Mesendoderm (in vitro differentiated cells): ENCODE results near the gene GCLM.
"Not testable (repeated sequence)": the region's sequence is repeated elsewhere in the genome, so short reads cannot be mapped to it uniquely, and the experiment has no call there.

ENCODE experiments used
- DNase-seq: peaks from one replicate; pipeline ENCODE4 v3.0.0; 2013
- H2AK5ac ChIP-seq: 2 replicates; pipeline ENCODE4 v1.6.1; 2013; ENCODE audit warnings: low read length, inconsistent platforms
- H2BK120ac ChIP-seq: 2 replicates; pipeline ENCODE4 v1.6.1; 2013; ENCODE audit warnings: low read depth, mild to moderate bottlenecking, low read length, moderate library complexity, mixed read lengths
- H2BK15ac ChIP-seq: replicated peaks from 2 replicates; pipeline ENCODE4 v1.6.1; 2013; ENCODE audit warnings: low read depth, mild to moderate bottlenecking, moderate library complexity
- H2BK5ac ChIP-seq: 2 replicates; pipeline ENCODE4 v1.6.1; 2013; ENCODE audit warnings: low read length, inconsistent platforms
- H3K18ac ChIP-seq: 2 replicates; pipeline ENCODE4 v1.6.1; 2013; ENCODE audit warnings: mild to moderate bottlenecking, low read length, mixed read lengths
- H3K23ac ChIP-seq: one replicate; pipeline ENCODE4 v1.6.1; 2013; ENCODE audit warnings: low read length
- H3K27ac ChIP-seq: 2 replicates; pipeline ENCODE4 v1.5.1; 2013; ENCODE audit warnings: low read depth, mild to moderate bottlenecking, inconsistent platforms, low read length, moderate library complexity
- H3K27me3 ChIP-seq: 2 replicates; pipeline ENCODE4 v1.6.1; 2013; ENCODE audit warnings: low read length, control low read depth, mild to moderate bottlenecking, inconsistent platforms; ENCODE audit not compliant: insufficient read depth, poor library complexity
- H3K36me3 ChIP-seq: 2 replicates; pipeline ENCODE4 v1.6.1; 2013; ENCODE audit warnings: low read length, inconsistent platforms; ENCODE audit not compliant: control insufficient read depth, insufficient read depth
- H3K4ac ChIP-seq: one replicate; pipeline ENCODE4 v1.6.1; 2013; ENCODE audit warnings: low read depth, mild to moderate bottlenecking, low read length, moderate library complexity
- H3K4me1 ChIP-seq: 2 replicates; pipeline ENCODE4 v1.6.1; 2013; ENCODE audit warnings: low read depth, low read length, inconsistent platforms; ENCODE audit not compliant: control insufficient read depth
- H3K4me2 ChIP-seq: 2 replicates; pipeline ENCODE4 v1.6.1; 2013; ENCODE audit warnings: low read length
- H3K4me3 ChIP-seq: 2 replicates; pipeline ENCODE4 v1.5.1; 2013; ENCODE audit warnings: mild to moderate bottlenecking, low read length
- H3K56ac ChIP-seq: one replicate; pipeline ENCODE4 v1.6.1; 2013; ENCODE audit warnings: low read length
- H3K79me1 ChIP-seq: 2 replicates; pipeline ENCODE4 v1.6.1; 2013; ENCODE audit warnings: low read length, inconsistent platforms
- H3K79me2 ChIP-seq: 2 replicates; pipeline ENCODE4 v1.6.1; 2013; ENCODE audit warnings: mild to moderate bottlenecking, low read length; ENCODE audit not compliant: control insufficient read depth, insufficient read depth
- H3K9ac ChIP-seq: 2 replicates; pipeline ENCODE4 v1.6.1; 2013; ENCODE audit warnings: low read length, inconsistent platforms
- H4K5ac ChIP-seq: one replicate; pipeline ENCODE4 v1.6.1; 2013; ENCODE audit warnings: low read length
- H4K8ac ChIP-seq: one replicate; pipeline ENCODE4 v1.6.1; 2013; ENCODE audit warnings: low read depth, mild to moderate bottlenecking, control low read depth, low read length, moderate library complexity
- WGBS: extraction: QIAGEN DNeasy Blood & Tissue Kit; methylation state at CpG from one replicate; pipeline ENCODE4 v1.1.7; 2013; ENCODE audit warnings: low lambda C conversion rate, missing lambda C conversion rate; ENCODE audit not compliant: insufficient coverage; ENCODE audit errors: extremely low coverage; 5-methylcytosine and 5-hydroxymethylcytosine counted together

Gene GCLM

GRCh38 chr1:93874025-93874651, 35.1 kb downstream of the GCLM start:
- no peak overlapping the region for H4K5ac ChIP-seq
- H3K79me1 ChIP-seq, result peaks cover 13% of the 10 kb centered on the region
- H3K18ac ChIP-seq, result no peak overlapping the region
- H3K4me1 ChIP-seq, result peaks cover 3% of the 10 kb centered on the region
- peaks cover 28% of the 10 kb centered on the region for H3K79me2 ChIP-seq
- H2AK5ac ChIP-seq, result no peak overlapping the region
- no peak overlapping the region for H3K4me3 ChIP-seq
- peak; percentile 74 for DNase-seq
- H3K4ac ChIP-seq, result no peak overlapping the region
- H3K9ac ChIP-seq, result no peak overlapping the region
- no peak overlapping the region for H2BK15ac ChIP-seq
- H4K8ac ChIP-seq, result no peak overlapping the region
- H2BK120ac ChIP-seq, result no peak overlapping the region
- H3K36me3 ChIP-seq, result peaks cover 20% of the 10 kb centered on the region
- no peaks in the 10 kb centered on the region for H3K27me3 ChIP-seq
- no peak overlapping the region for H3K56ac ChIP-seq
- H3K23ac ChIP-seq, result no peak overlapping the region
- H3K27ac ChIP-seq, result no peak overlapping the region
- H3K4me2 ChIP-seq, result no peak overlapping the region
- no CpG with 5 or more reads among the region's 3 CpGs for WGBS
- no peak overlapping the region for H2BK5ac ChIP-seq

- DNase-seq, result no peak
- no peak overlapping the region for H4K8ac ChIP-seq
- no peak overlapping the region for H3K9ac ChIP-seq
- H3K27ac ChIP-seq, result no peak overlapping the region
- no peak overlapping the region for H3K23ac ChIP-seq
- H2BK15ac ChIP-seq, result no peak overlapping the region
- H4K5ac ChIP-seq, result no peak overlapping the region
- peaks cover 2% of the 10 kb centered on the region for H3K4me1 ChIP-seq
- no peak overlapping the region for H3K56ac ChIP-seq
- WGBS, result no CpG with 5 or more reads among the region's 4 CpGs
- H3K4me2 ChIP-seq, result no peak overlapping the region
- peaks cover 13% of the 10 kb centered on the region for H3K36me3 ChIP-seq
- no peak overlapping the region for H3K18ac ChIP-seq
- peaks cover 2% of the 10 kb centered on the region for H3K79me1 ChIP-seq
- no peak overlapping the region for H3K4me3 ChIP-seq
- no peak overlapping the region for H2AK5ac ChIP-seq
- H3K27me3 ChIP-seq, result no peaks in the 10 kb centered on the region
- H3K4ac ChIP-seq, result no peak overlapping the region
- H3K79me2 ChIP-seq, result peaks cover 3% of the 10 kb centered on the region
- no peak overlapping the region for H2BK120ac ChIP-seq
- no peak overlapping the region for H2BK5ac ChIP-seq
These were observed 37.9 kb downstream of the GCLM start for GRCh38 chr1:93871366-93871765.

- no CpG with 5 or more reads among the region's 5 CpGs for WGBS
- peaks cover 10% of the 10 kb centered on the region for H3K36me3 ChIP-seq
These were observed 39.6 kb downstream of the GCLM start for GRCh38 chr1:93869653-93870052.

GRCh38 chr1:93868492-93868891, 40.7 kb downstream of the GCLM start:
- not testable (repeated sequence) for DNase-seq, H3K79me1 ChIP-seq, H4K5ac ChIP-seq, H3K56ac ChIP-seq, H3K79me2 ChIP-seq, H3K18ac ChIP-seq, H3K4me3 ChIP-seq, H3K27me3 ChIP-seq, H2BK120ac ChIP-seq, H3K9ac ChIP-seq, H3K4ac ChIP-seq, H4K8ac ChIP-seq, H3K4me1 ChIP-seq, H3K4me2 ChIP-seq, H3K23ac ChIP-seq, H3K36me3 ChIP-seq, H2AK5ac ChIP-seq, H2BK5ac ChIP-seq, H2BK15ac ChIP-seq, H3K27ac ChIP-seq
- WGBS, result no CpG with 5 or more reads among the region's 1 CpG

More at GRCh38 chr1:93869653-93870052, 39.6 kb downstream of the GCLM start:
- Histone ChIP-seq H3K4me3 (no peak overlapping the region), H4K8ac (no peak overlapping the region), H3K4ac (no peak overlapping the region), H3K4me1 (no peaks in the 10 kb centered on the region), H3K23ac (no peak overlapping the region), H3K56ac (no peak overlapping the region), H2BK120ac (no peak overlapping the region), H3K79me1 (no peaks in the 10 kb centered on the region), H3K9ac (no peak overlapping the region), H3K27me3 (no peaks in the 10 kb centered on the region), H2AK5ac (no peak overlapping the region), H3K4me2 (no peak overlapping the region), H2BK5ac (no peak overlapping the region), H3K18ac (no peak overlapping the region), H2BK15ac (no peak overlapping the region), H3K79me2 (no peaks in the 10 kb centered on the region), H3K27ac (no peak overlapping the region), H4K5ac (no peak overlapping the region)
- DNase-seq, result no peak

GRCh38 chr1:93865253-93865652, 44.0 kb downstream of the GCLM start:
- no peak overlapping the region for H2AK5ac ChIP-seq
- H3K56ac ChIP-seq, result peak overlapping the region; percentile 18
- peaks cover 3% of the 10 kb centered on the region for H3K4me1 ChIP-seq
- H3K4me3 ChIP-seq, result no peak overlapping the region
- no peak overlapping the region for H4K8ac ChIP-seq
- no CpG with 5 or more reads among the region's 5 CpGs for WGBS
- H2BK15ac ChIP-seq, result no peak overlapping the region
- no peak overlapping the region for H2BK5ac ChIP-seq
- H3K23ac ChIP-seq, result no peak overlapping the region
- DNase-seq, result no peak
- no peak overlapping the region for H2BK120ac ChIP-seq
- no peak overlapping the region for H3K27ac ChIP-seq
- H3K79me1 ChIP-seq, result no peaks in the 10 kb centered on the region
- H3K27me3 ChIP-seq, result no peaks in the 10 kb centered on the region
- H3K79me2 ChIP-seq, result no peaks in the 10 kb centered on the region
- peaks cover 2% of the 10 kb centered on the region for H3K36me3 ChIP-seq
- no peak overlapping the region for H3K9ac ChIP-seq
- no peak overlapping the region for H4K5ac ChIP-seq
- no peak overlapping the region for H3K4me2 ChIP-seq
- H3K18ac ChIP-seq, result no peak overlapping the region
- H3K4ac ChIP-seq, result no peak overlapping the region

- no peak overlapping the region for H3K27ac ChIP-seq
- H2BK5ac ChIP-seq, result peak overlapping the region; percentile 35
- H4K8ac ChIP-seq, result no peak overlapping the region
- no peak overlapping the region for H2BK120ac ChIP-seq
- H3K27me3 ChIP-seq, result no peaks in the 10 kb centered on the region
- H2BK15ac ChIP-seq, result no peak overlapping the region
- peak overlapping the region; percentile 6 for H4K5ac ChIP-seq
- H3K56ac ChIP-seq, result peak overlapping the region; percentile 40
- peak; percentile 87 for DNase-seq
- no peak overlapping the region for H3K18ac ChIP-seq
- H2AK5ac ChIP-seq, result no peak overlapping the region
- WGBS, result no CpG with 5 or more reads among the region's 3 CpGs
- peak overlapping the region; percentile 5 for H3K4me2 ChIP-seq
- H3K9ac ChIP-seq, result no peak overlapping the region
- H3K4me3 ChIP-seq, result no peak overlapping the region
- H3K4me1 ChIP-seq, result peaks cover 3% of the 10 kb centered on the region
- no peaks in the 10 kb centered on the region for H3K79me2 ChIP-seq
- H3K23ac ChIP-seq, result no peak overlapping the region
- no peaks in the 10 kb centered on the region for H3K36me3 ChIP-seq
- H3K79me1 ChIP-seq, result no peaks in the 10 kb centered on the region
- no peak overlapping the region for H3K4ac ChIP-seq
These were observed 45.1 kb downstream of the GCLM start for GRCh38 chr1:93864175-93864574.
